NOMO-1 treated with DMSO at 0.1 percent for 48 hours (cell line): Measurements from ENCODE around the gene DLGAP4.

Source experiments
- DNase-seq: peaks from one replicate; lab custom pipeline; 2025; ENCODE audit not compliant: unreplicated experiment; lab: John Stamatoyannopoulos, UW

DLGAP4 gene

DNA sequence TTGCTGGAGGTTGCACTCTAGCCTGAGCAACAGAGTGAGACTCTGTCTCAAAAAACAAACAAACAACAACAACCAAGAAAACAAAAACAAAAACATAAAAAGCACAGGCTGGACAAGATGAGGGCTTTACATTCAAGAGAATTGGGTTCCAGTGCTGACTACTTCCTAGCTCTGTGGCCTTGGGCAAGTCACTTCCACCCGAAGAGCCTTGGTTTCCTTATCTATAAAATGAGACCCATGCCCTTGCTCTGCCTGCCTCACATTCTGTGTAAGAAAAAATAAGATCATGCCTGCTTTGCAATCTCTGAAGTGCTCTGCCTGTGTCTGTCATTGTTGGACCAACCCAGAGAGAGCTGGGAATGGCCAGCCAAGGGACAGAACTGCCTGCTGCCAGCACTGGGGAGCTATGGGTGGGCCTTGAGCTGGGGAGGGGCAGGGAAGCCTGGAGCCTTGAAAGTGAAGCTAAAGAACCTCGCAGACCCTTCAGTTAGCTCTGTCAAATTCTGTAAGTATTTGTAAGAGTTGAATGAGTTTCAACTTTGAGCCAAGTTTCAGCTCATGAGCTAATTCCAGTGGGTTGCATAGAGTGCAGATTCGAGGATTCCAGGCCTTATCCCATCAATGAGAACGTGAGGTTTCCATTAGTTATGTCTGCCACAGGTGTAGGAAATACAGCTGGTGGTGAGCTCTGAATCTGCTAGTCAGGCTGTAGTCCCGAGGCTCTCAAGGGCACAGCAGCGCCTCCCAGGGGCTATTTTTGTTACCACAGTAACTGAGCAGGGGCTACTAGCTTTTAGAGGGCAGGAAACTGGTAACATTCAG is 93.2 kb downstream of the DLGAP4 start:
- DNase-seq = peak; percentile 23

- no peak for DNase-seq
Measured at GRCh38 chr20:36399969-36400545, 93.9 kb downstream of the DLGAP4 start.

DNA sequence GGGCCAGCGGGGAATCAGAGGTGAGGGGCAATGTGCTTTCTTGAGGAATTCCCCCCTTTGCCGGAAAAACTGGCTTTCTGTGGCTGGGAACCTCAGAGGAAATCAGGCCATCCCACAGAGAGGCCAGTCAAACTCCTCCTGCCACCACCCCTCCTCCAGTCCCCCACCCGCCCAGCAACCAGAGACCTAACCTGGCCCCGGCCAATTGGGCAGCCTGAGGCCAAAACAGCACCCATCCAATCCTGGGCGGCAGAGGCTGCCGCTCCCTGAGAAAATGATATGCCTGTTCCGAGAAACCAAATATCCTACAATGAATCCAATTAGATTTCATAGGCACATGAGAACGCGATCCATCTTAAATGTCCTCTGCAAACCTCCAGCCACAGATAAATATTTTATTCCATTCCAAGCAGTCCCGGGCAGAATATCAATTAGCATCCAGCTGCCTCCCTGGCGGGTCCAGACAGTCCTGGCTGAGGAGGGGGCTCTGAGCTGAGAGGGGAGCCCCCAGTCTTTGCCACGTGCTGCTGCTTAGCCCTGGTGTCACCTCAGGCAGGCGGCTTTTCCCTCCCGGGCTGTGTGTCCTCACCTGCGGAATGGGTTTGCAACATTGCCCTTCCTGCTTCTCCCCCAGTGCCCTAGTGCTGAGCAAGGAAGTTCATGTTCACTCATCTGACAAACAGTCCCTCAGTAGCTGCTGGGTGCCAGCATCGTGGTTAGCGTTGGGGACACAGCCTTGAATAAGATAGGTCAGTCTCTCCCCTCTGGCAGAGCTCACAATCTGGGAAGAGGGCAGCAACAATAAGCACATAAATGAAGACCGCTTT is 95.0 kb downstream of the DLGAP4 start:
- DNase-seq = no peak

- peak; percentile 23 for DNase-seq
Measured at GRCh38 chr20:36402708-36403107, 96.6 kb downstream of the DLGAP4 start.

DNA sequence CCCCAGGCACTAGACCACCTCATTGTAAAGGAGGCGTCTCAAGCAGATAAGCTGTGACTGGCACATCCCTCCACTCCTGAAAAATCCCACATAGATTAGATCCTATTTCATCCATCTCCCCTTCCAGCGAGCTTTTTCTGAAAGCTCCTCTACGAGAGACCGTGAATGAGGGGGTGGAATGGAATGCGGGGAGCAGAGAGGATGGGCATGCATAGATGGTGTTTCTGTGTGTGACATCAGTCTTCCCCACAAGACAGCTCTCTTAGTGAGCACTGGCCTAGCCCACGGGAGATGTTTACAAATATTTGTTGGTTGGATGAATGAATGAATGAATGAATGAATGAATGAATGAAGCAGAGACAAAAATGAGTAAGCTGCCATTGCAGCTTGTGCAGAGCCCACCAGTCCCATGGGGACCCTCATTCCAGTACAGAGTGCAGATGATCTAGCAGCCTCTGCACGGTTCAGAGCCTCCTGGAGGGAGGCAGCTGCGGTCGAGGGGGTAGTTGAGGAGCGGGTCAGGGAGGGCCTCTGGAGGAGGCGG is 98.4 kb downstream of the DLGAP4 start:
- no peak for DNase-seq

DNA sequence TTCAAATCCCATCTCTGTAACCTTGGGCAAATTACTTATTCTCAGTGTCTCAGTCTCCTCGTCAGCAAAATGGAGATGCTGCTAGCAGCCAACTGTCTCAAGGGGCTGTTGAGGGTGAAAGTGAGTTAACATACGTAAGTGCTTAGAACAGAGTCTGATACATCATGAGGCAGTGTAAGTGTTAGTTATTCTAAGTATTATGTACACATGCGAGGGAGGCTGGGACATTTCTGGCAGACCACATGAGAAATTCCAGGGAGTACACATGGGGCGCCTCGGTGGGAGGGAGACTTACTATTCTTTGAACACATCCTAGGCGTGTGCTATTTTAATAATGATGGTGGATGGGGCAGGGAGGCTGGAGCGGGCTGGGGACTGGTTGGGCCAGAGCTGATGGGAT is 99.1 kb downstream of the DLGAP4 start:
- no peak for DNase-seq

GRCh38 chr20:36407199-36407733 is 101.1 kb downstream of the DLGAP4 start:
- no peak for DNase-seq

- DNase-seq = no peak
Measured at GRCh38 chr20:36408219-36408618, 102.1 kb downstream of the DLGAP4 start.

- DNase-seq = no peak
Measured at GRCh38 chr20:36411861-36412454, 105.8 kb downstream of the DLGAP4 start.

- DNase-seq = no peak
Measured at GRCh38 chr20:36415475-36416002, 109.4 kb downstream of the DLGAP4 start.

DNA sequence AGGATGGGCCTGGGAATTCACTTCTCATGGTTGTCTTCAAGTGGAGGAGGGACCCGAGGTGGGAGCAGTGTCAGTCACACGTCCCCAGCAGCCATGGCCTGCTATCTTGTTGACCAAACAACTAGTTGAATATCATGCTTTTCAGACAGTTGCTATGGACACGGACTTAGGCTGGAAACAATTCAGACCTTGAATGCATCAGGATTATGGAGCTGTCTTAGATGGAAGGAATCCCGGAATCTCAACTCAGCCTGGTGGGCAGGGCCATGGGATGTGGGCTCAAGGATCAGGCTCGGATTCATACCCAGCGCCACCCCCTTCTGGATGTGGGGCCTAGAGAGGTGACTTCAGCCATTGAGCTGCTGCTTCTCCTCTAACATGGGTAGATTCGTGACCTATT is 112.6 kb downstream of the DLGAP4 start:
- no peak for DNase-seq

- no peak for DNase-seq
Measured at GRCh38 chr20:36421641-36422040, 115.5 kb downstream of the DLGAP4 start.

DNA sequence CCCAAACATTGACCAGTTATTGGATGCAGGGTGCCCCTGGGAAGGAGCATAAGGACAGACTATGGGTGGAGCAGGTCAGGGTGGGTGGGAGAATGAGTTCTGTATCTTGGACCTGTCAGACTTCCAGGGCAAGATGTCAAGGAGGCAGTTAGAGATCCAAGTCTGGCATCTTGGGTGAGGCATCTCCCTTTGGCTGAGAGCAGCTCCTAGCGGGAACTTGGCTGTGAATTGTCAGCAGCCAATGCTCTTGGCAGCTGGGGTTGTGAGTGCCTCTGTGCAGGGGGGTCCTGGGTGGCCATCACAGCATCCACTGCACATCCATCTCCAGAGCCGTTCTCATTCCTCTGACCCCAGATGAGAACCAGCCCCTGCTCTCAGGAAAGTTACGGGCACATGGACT is 118.2 kb downstream of the DLGAP4 start:
- DNase-seq = no peak

GRCh38 chr20:36425166-36425565 is 119.0 kb downstream of the DLGAP4 start:
- no peak for DNase-seq

DNA sequence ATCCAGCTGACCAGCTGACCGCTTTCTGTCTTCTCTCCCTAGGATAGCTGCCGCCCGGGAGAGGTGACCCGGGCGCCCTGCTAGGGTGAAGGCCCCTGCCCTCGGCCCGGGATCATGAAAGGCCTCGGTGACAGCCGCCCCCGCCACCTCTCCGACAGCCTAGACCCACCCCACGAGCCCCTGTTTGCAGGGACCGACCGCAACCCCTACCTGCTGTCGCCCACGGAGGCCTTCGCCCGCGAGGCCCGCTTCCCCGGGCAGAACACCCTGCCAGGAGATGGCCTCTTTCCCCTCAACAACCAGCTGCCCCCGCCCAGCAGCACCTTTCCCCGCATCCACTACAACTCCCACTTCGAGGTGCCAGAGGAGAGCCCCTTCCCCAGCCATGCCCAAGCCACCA is 125.5 kb downstream of the DLGAP4 start:
- no peak for DNase-seq

- no peak for DNase-seq
Measured at GRCh38 chr20:36432096-36432495, 126.0 kb downstream of the DLGAP4 start.

- no peak for DNase-seq
Measured at GRCh38 chr20:36434383-36434782, 128.2 kb downstream of the DLGAP4 start.

- no peak for DNase-seq
Measured at GRCh38 chr20:36435124-36435523, 129.0 kb downstream of the DLGAP4 start.

- DNase-seq = peak; percentile 77
Measured at GRCh38 chr20:36435592-36436541, 129.7 kb downstream of the DLGAP4 start.
